Kidney (tissue), 14 donors: ENCODE measurements around the gene SH3PXD2A. TPM values are rescaled to one million over a fixed set of nuclear protein-coding genes. Genes with fewer than 3 reads are reported as not detected.

Experiments
- DNase-seq, 5 donors: peaks; one replicate each; pipeline ENCODE4 v3.0.0-alpha.2; 2013 to 2020
- FAIRE-seq: peaks from 2 replicates; lab custom pipeline; 2012; peaks lifted over from hg19 to GRCh38; lab: Jason Lieb, UNC
- H3K27ac ChIP-seq, 2 donors: one replicate each; pipeline ENCODE4 v1.7.0; 2013; ENCODE audit warnings: low read depth in 2 of 2, low read length in 2 of 2, inconsistent platforms in 1 of 2
- H3K27me3 ChIP-seq: one replicate; pipeline ENCODE4 v1.7.1; 2013; ENCODE audit warnings: low read length, inconsistent platforms; ENCODE audit not compliant: control insufficient read depth, insufficient read depth
- H3K36me3 ChIP-seq, 3 donors: one replicate each; pipeline versions ENCODE4 v1.7.0 to v1.7.1; 2013; ENCODE audit warnings: low read length in 3 of 3, control low read depth in 1 of 3, inconsistent platforms in 1 of 3; ENCODE audit not compliant: insufficient read depth in 3 of 3, control insufficient read depth in 2 of 3
- H3K4me1 ChIP-seq, 3 donors: one replicate each; pipeline versions ENCODE4 v1.7.0 to v1.7.1; 2013; ENCODE audit warnings: low read length in 3 of 3, inconsistent platforms in 1 of 3, low read depth in 1 of 3; ENCODE audit not compliant: control insufficient read depth in 2 of 3, insufficient read depth in 2 of 3
- H3K4me3 ChIP-seq, 3 donors: one replicate each; pipeline versions ENCODE4 v1.7.0 to v1.8.1; 2013; ENCODE audit warnings: low read length in 3 of 3, control low read depth in 1 of 3, inconsistent platforms in 1 of 3
- H3K9ac ChIP-seq, 3 donors: one replicate each; pipeline versions ENCODE4 v1.7.0 to v1.7.1; 2013; ENCODE audit warnings: low read length in 3 of 3, control low read depth in 1 of 3, inconsistent platforms in 1 of 3
- H3K9me3 ChIP-seq, 3 donors: one replicate each; pipeline versions ENCODE4 v1.7.0 to v1.7.1; 2013; ENCODE audit warnings: low read length in 3 of 3, control low read depth in 1 of 3, inconsistent platforms in 1 of 3; ENCODE audit not compliant: control insufficient read depth in 2 of 3, insufficient read depth in 1 of 3
- intact Hi-C: fragments of 100-400 bp; cut with DNase I; formaldehyde crosslinking; loops from one replicate; pipeline ENCODE4 v1.11.1; 2022
- polyA plus RNA-seq: library from polyadenylated mRNA; stranded (reverse); fragments of 350-450 nt; fragmentation: Illumina TruSeq; extraction: RNeasy Lipid Tissue Mini Kit (QIAGEN cat#74804); gene quantifications from one replicate; pipeline ENCODE4 v1.2.3, GENCODE V29; 2014; ENCODE audit warnings: low read depth, low replicate concordance; ENCODE audit not compliant: insufficient read depth
- total RNA-seq: library from RNA; stranded (reverse); fragmentation: NEBNext Ultra II Directional; extraction: Animal tissue kit (Norgen Biotek cat#: 25700); gene quantifications from one replicate; pipeline ENCODE4 v1.2.1, GENCODE V29; 2021
- TF ChIP-seq, protein P1 (sequence below): IDR thresholded peaks from 3 replicates; pipeline ENCODE4 v1.5.1; 2012; ENCODE audit warnings: mild to moderate bottlenecking, moderate library complexity, borderline replicate concordance; ENCODE audit not compliant: insufficient read depth; ENCODE audit errors: extremely low read depth
- donor health status: control.
- donor health status: control.
- donor health status: control.
- donor health status: control.
- donor health status: control.
- donor health status: DM: yes; HTN: yes; CAD: no.
- donor health status: Normal renal cell carcinoma (clear cell type).

The SH3PXD2A gene
- total and polyA plus RNA-seq, 2 donors from 2014 or later: 2.4 to 20.1 TPM

DNA sequence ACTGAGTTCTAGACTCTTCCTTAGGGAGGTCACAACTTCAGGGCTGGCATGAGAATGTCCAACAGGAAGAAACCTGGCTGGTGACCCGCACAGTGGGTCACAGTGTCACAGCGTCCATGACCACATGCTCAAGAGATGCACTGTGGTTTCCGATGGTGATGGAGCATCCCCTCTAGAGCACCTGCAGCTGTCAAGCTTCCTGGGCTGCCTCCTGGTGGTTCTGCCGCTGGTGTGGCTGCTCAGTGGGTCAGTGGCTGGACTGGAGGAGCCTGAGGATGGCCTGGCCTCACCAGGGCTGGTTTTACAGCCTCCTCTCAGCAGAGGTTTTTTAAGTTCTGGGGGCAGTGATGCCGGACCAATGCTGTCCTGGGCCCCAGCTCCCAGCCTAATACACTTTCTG, 149.3 kb downstream of the SH3PXD2A start:
- Histone ChIP-seq H3K9me3 (no peaks in the 10 kb centered on the region), H3K36me3 (no peaks in the 10 kb centered on the region), H3K27ac (no peak overlapping the region), H3K4me3 (no peak overlapping the region), H3K9ac (no peak overlapping the region), H3K4me1 (no peaks in the 10 kb centered on the region), H3K27me3 (no peaks in the 10 kb centered on the region)
- DNase-seq: no peak
- intact Hi-C loops: no loop called here
- no peak for FAIRE-seq
- TF ChIP-seq, protein P1, sequence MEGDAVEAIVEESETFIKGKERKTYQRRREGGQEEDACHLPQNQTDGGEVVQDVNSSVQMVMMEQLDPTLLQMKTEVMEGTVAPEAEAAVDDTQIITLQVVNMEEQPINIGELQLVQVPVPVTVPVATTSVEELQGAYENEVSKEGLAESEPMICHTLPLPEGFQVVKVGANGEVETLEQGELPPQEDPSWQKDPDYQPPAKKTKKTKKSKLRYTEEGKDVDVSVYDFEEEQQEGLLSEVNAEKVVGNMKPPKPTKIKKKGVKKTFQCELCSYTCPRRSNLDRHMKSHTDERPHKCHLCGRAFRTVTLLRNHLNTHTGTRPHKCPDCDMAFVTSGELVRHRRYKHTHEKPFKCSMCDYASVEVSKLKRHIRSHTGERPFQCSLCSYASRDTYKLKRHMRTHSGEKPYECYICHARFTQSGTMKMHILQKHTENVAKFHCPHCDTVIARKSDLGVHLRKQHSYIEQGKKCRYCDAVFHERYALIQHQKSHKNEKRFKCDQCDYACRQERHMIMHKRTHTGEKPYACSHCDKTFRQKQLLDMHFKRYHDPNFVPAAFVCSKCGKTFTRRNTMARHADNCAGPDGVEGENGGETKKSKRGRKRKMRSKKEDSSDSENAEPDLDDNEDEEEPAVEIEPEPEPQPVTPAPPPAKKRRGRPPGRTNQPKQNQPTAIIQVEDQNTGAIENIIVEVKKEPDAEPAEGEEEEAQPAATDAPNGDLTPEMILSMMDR: no peak

GRCh38 chr10:103703941-103704919, 151.1 kb downstream of the SH3PXD2A start:
- no peak for DNase-seq
- no peak for FAIRE-seq
- H3K36me3 ChIP-seq: no peaks in the 10 kb centered on the region
- no peaks in the 10 kb centered on the region for H3K27me3 ChIP-seq
- intact Hi-C loops: no loop called here
- H3K9me3 ChIP-seq: no peaks in the 10 kb centered on the region
- TF ChIP-seq, protein P1: no peak
- H3K4me1 ChIP-seq: no peaks in the 10 kb centered on the region
- H3K4me3 ChIP-seq: no peak overlapping the region
- H3K9ac ChIP-seq: no peak overlapping the region
- H3K27ac ChIP-seq: no peak overlapping the region

DNA sequence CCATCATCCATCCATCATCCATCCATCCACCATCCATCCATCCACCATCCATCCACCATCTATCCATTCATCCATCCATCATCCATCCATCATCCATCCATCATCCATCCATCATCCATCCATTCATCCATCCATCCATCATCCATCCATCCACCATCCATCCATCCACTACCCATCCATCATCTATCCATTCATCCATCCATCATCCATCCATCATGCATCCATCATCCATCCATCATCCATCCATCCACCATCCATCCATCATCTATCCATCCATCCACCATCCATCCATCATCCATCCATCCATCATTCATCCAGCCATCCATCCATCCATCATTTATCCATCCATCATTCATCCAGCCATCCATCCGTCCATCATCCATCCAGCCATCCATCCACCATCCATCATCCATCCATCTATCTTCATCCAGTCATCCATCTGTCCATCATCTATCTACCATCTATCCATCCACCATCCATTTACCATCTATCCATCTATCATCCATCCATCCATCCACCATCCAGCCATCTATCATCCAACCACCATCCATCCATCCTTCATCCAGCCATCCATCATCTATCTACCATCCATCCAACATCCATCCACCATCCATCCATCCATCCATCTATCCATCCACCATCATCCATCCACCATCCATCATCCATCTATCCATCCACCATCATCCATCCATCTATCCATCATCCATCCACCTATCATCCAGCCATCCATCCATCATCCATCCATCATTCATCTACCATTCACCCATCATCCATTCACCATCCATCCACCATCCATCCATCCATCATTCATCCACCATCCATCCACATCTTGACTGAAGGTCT, 153.8 kb downstream of the SH3PXD2A start:
- Histone ChIP-seq H3K9ac (no peak overlapping the region), H3K4me1 (peaks cover 0 to 1% (median 0%) of the 10 kb centered on the region in 3 donors), H3K9me3 (no peaks in the 10 kb centered on the region), H3K27ac (no peak overlapping the region), H3K4me3 (no peak overlapping the region), H3K27me3 (no peaks in the 10 kb centered on the region), H3K36me3 (no peaks in the 10 kb centered on the region)
- FAIRE-seq (no peak), DNase-seq (no peak)
- TF ChIP-seq, protein P1: no peak
- intact Hi-C loops: no loop called here
